ENCODE data around the gene RSAD1.
"Not testable (repeated sequence)": the region's sequence is repeated elsewhere in the genome, so short reads cannot be mapped to it uniquely, and the experiment has no call there.

RSAD1 gene

GRCh38 chr17:50458701-50459676 is 19.7 kb upstream of the RSAD1 start:
- no peak for DNase-seq

GRCh38 chr17:50459756-50460155 is 18.9 kb upstream of the RSAD1 start:
- no peak for DNase-seq

- DNase-seq: no peak
These were observed 17.7 kb upstream of the RSAD1 start for GRCh38 chr17:50460831-50461526.

GRCh38 chr17:50461550-50462132 is 17.0 kb upstream of the RSAD1 start:
- DNase-seq: no peak

GRCh38 chr17:50462446-50462845 is 16.2 kb upstream of the RSAD1 start:
- no peak for DNase-seq

- no peak for DNase-seq
These were observed 14.5 kb upstream of the RSAD1 start for GRCh38 chr17:50464121-50464520.

- no peak for DNase-seq
These were observed 13.9 kb upstream of the RSAD1 start for GRCh38 chr17:50464736-50465135.

- DNase-seq: no peak
These were observed 13.5 kb upstream of the RSAD1 start for GRCh38 chr17:50465171-50465570.

- no peak for DNase-seq
These were observed 13.0 kb upstream of the RSAD1 start for GRCh38 chr17:50465635-50466034.

- no peak for DNase-seq
These were observed 12.1 kb upstream of the RSAD1 start for GRCh38 chr17:50466371-50467113.

- DNase-seq: no peak
These were observed 11.4 kb upstream of the RSAD1 start for GRCh38 chr17:50467114-50467854.

GRCh38 chr17:50467855-50468303 is 10.8 kb upstream of the RSAD1 start:
- DNase-seq: no peak

GRCh38 chr17:50468304-50469207 is 10.1 kb upstream of the RSAD1 start, which contains the start of gene CHAD:
Gene CHAD, minus strand, starts transcription at chr17:50468880. Its CDS starts 67 bp downstream, at chr17:50468813.
- peak; percentile 70 for DNase-seq

GRCh38 chr17:50469208-50469605 is 9.5 kb upstream of the RSAD1 start:
- peak; percentile 57 for DNase-seq

- DNase-seq: peak; percentile 61
These were observed 8.9 kb upstream of the RSAD1 start for GRCh38 chr17:50469671-50470305.

GRCh38 chr17:50470426-50470825 is 8.2 kb upstream of the RSAD1 start:
- peak; percentile 73 for DNase-seq

- DNase-seq: peak; percentile 72
These were observed 7.4 kb upstream of the RSAD1 start for GRCh38 chr17:50471009-50471905.

GRCh38 chr17:50472286-50472685 is 6.4 kb upstream of the RSAD1 start:
- no peak for DNase-seq

- not testable (repeated sequence) for DNase-seq
These were observed 5.9 kb upstream of the RSAD1 start for GRCh38 chr17:50472761-50473161.
